C4-2B (cell line): ENCODE measurements around the gene CABLES1.

Source experiments
- CTCF ChIP-seq: fragments of 450-650 bp; conservative IDR thresholded peaks from 2 replicates; pipeline ENCODE4 v1.5.1; 2017; ENCODE audit warnings: mild to moderate bottlenecking
- ZFX ChIP-seq: fragments of 450-650 bp; IDR thresholded peaks from 2 replicates; pipeline ENCODE4 v1.6.1; 2017

- TF ChIP-seq CTCF (no peak), ZFX (no peak)
These were observed 27.6 kb upstream of the CABLES1 start for GRCh38 chr18:23107718-23108117.
